Posterior vena cava (tissue), 2 donors: Measurements from ENCODE around the gene WDR27. TPM values are rescaled to one million over a fixed set of nuclear protein-coding genes. Genes with fewer than 3 reads are reported as not detected.
"Not testable (repeated sequence)": the region's sequence is repeated elsewhere in the genome, so short reads cannot be mapped to it uniquely, and the experiment has no call there.

Experiments
- DNase-seq: peaks from one replicate; pipeline ENCODE4 v3.0.0-alpha.2; 2020; ENCODE audit warnings: low spot score
- intact Hi-C, 2 donors: fragments of 100-400 bp; cut with DNase I; formaldehyde crosslinking; loops; one replicate each; pipeline versions ENCODE4 v1.14.1 to v1.14.2; 2022 to 2023
- total RNA-seq, 2 donors: library from RNA; stranded (reverse); fragmentation: NEBNext Ultra II Directional; extraction: Animal tissue kit (Norgen Biotek cat#: 25700); gene quantifications; one replicate each; pipeline ENCODE4 v1.2.1, GENCODE V29; 2021
- donor health status: DM: yes; HTN: yes; CAD: no.
- donor health status: DM: yes; HTN: yes; CAD: no.

WDR27 gene
- total RNA-seq, 2 donors from 2014 or later, result 17.1 to 20.9 TPM

DNA sequence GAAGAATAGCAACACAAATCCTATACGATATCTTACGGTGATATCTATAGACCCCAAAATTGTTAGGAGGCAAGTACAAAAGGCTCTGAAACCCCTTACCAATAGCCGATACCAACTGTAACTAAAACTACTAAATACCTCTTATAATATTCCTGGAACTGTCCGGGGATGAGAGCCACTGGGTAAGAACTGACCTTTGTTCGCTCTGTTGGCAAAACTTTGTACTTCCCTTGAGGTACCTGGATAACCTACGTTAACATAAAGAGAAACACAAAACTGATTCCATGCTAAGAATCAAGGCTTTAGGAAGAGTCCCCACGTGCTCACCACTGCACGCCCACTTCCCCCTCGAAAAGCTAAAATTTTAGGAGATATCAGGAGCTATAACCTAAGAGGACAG, 12.8 kb upstream of the WDR27 start:
- intact Hi-C loops, result no loop called here
- no peak for DNase-seq

DNA sequence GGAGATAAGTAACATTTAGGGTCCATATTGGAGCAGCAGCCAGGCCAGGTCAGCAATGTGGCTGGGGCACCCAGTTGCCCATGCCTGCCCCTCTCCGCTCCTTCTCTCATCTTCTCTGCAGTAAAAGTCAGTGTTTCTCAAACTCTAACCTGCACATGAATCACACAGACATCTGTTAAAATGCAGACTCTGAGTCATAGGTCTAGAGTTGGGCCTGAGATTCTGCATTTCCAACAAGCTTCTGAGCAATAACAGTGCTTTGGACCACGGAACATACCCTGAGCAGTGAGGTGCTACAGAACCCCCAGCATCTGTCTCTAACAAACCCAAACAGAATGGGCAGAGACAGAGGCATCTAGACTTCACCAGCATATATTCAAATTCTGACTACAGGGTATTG, 12.3 kb upstream of the WDR27 start:
- intact Hi-C loops, result no loop called here
- DNase-seq, result no peak

DNA sequence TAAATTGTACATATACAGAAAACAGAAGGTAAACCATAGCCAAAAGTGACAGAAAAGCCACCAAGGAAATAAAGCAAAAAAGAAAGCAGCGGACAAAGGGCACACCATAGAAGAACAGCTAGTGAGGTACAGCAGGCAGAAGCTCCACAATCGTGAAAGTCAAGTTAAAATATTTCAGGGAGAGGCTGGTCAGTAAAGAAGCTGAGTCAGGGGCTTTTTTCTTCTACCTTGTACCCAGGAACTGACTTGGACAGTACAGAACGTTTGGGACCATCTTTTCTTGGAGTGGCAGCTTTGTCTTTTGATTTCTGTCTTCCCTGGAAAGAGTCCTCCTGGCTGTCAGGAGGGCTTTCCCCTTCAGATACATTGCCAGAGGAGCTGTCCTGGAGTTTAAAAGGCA, 8.2 kb upstream of the WDR27 start:
- intact Hi-C loops, result no loop called here
- no peak for DNase-seq

DNA sequence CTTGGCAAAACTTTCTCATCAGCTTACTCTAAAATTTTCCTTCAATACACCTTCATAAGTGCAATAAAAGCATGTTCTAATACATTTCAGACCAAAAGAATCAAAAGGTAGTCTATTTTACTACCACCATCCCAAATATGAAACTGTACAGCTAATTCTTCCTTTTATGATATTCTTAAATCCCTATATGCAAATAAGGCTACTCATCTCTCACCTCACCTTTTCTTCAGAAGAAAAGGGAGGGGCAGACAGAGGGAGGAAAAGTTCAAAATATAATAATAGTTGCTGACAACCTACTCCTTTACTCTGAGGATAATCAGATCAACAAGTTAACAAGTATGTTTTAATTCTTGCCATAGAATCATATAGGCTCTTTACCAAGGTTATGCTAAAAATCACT, 7.5 kb upstream of the WDR27 start:
- intact Hi-C loops, result no loop called here
- DNase-seq, result no peak

DNA sequence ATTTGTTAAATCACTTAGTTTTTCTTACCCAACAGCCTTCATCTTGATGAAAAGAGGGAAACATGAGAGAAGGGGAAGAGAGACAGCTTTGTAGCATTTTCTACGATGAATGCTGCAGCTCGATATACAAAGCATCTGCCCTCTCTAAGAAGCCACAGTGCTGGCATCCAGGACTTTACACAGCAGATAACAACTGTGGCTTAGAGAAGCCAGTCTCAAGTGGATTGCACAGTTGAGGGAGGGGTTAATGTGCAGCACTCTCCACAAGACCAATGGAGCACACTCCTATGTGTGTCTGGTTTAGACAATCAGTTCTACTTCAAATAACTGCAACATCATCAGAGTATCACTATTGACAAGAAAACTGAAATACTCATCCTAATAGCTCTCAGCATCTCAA, 5.9 kb upstream of the WDR27 start:
- DNase-seq, result no peak
- intact Hi-C loops, result no loop called here

DNA sequence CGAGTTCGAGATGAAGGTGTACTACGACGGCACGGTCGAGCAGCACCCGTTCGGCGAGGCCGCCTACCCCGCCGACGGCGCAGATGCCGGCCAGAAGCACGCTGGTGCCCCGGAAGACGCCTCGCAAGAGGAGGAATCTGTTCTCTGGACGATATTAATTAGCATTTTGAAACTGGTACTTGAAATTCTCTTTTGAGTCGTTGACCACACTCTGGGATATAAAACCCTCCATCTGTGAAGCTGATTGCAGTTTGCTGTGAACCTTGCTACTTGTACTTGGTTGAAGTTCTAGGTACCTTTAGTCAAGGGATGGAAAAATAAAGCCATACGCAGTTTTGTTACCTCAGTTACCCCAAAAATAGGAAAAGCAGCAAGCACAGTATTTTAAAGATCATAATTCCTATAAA, 1.0 kb upstream of the WDR27 start:
- DNase-seq, result no peak
- intact Hi-C loops, result no loop called here

DNA sequence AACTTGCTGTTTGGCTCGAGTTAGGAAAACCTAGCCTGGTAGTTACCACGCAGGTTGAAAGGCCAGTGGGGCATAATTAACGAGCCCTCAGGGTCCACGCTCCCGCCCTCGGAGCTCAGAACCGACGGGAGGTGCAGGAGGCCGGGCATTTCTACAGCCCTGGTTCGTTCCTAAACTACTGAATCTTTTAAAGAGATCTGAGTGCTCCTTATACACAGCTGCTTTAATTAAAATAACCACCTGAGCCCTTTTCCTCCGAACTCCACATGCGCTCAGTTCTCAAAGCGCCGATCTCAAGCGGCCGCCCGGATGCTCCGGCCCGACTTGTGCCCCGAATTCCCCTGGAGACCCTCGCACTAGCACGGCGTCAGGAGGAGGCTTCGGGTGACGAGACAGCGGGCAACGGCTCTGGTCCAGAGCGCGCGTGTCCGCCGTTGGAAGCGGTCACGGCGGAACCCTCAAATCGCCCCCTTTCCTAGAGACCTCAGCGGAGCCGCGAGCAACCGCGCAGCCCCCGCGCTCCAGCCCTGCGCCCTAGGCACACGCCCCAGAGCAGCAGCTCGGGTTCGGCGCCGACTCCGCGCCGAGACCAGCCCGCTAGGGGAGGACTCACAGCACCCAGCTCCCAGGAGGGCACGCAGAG, 397 bp downstream of the WDR27 start:
- intact Hi-C loops, result no loop called here
- DNase-seq, result no peak

DNA sequence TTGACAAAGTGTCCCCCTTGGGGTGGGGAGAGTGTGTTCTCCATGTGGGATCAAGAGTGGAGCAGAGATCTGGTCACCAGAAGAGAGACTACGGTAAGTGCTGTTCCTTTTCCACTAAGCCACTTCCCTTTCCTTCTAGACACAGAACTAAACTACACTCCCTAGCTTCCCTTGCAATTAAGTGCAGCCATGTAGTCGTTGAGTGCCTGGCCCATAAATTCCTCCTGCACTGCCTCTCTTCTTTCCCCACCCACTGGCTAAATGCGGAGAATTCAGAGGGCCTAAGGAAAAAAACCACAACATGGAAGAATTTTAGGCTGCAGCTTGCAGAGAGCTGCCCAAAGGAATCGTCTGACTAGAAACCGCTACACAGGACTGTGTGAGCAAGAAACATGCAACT, 1.5 kb downstream of the WDR27 start:
- intact Hi-C loops, result no loop called here
- DNase-seq, result no peak

DNA sequence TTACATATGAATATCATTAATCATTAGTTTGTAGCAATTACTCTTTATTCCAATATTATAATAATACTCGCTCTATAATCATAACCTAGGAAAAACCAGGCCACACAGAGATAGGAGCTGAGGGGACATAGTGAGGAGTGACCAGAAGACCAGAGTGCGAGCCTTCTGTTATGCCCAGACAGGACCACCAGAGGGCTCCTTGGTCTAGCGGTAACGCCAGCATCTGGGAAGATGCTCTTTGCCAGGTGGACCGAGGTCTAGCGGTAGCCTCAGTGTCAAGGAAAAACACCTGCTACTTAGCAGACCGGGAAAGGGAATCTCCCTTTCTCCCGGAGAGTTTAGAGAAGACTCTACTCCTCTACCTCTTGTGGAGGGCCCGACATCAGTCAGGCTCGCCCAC, 4.7 kb downstream of the WDR27 start:
- DNase-seq, intact Hi-C loops: not testable (repeated sequence)

DNA sequence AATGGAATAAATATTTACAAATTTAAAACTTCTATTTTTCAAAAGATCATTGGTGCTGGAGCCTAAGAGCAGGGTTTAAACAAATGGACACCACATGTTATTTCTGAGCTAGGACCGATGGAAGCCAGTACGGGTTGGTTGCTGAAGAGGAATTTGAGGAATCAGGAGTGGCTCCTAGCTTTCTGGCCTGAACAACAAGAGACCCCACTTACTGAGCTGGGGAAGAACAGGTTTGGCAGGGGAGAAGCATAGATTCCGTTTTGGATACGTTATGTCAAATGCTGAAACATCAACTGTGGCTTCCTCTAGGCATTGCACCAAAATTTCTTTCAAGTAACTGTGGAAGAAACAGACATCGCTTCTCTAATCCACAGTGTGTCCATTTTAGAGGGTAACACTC, 6.7 kb downstream of the WDR27 start:
- no peak for DNase-seq
- intact Hi-C loops, result no loop called here

DNA sequence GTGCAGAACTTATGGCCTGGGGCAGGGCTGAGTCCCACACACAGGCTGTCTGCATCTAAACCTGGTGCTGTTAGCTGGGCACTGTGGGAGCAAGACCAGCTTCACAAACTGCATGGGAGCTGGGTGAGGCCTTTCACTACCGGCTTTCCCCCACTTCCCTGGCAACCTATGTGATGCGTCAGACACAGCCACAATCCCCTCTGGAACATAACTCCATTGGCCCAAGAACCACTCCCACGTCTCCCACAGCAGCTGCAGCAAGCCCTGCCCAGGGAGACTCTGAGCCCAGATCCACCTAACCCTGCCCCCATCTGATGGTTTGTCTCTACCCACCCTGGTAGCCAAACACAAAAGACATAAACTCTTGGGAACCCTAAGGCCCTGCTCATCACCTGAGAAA, 9.3 kb downstream of the WDR27 start:
- DNase-seq, result no peak
- intact Hi-C loops, result no loop called here

DNA sequence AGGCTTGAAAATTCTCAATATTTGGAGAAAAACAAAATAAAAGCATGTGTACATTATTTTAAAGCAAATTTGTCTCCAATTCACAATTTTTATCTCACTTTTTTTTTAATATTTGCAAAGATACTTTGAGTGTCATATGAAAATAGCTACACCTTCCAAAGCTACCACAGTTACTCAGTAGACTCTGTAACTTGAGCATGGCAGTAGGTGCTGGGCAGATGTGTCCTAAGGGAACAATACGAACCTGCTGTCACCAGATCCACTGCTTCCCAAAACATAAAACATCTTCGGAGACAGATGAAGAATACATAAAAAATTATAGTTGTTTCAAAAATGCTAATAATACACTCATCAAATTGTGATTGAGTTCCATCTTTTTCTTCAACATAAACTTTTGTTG, 10.6 kb downstream of the WDR27 start:
- intact Hi-C loops, result no loop called here
- no peak for DNase-seq

DNA sequence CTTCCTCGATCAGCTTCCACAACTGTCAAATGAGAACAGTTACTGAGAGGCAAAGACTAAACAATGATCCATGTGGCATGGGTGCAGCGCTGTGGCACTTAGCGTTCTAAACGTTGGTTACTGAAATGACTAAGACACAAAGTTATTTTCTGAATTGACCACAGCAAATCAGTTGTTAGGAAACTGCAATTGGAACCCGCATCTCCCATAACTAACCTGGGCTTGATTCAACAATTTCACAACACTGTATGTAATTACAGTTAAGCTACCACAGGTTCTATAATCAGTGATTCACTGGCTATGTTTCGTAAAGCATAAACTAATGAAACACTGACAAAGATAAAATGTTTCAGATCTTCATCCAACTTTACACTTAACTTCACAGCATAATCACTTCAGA, 12.5 kb downstream of the WDR27 start:
- intact Hi-C loops, result no loop called here

DNA sequence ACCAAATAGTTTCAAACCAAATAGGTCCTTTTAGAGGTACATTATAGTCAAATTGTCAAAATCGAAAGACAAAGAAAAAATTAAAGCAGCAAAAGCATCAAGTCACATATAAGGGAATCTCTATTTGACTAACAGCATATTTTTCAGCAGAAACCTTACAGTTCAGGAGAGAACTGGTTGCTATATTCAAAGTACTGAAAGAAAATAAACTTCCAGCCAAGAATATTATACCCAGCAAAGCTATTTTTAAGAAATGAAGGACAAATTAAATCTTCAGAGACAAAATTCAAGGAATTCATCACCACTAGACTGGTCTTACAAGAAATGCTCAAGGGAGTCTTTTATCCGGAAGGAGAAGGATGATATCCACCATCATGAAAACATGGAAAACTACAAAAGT, 16.0 kb downstream of the WDR27 start:
- no peak for DNase-seq
- intact Hi-C loops, result no loop called here

More for the DNA sequence above, 12.5 kb downstream of the WDR27 start:
- no peak for DNase-seq

DNA sequence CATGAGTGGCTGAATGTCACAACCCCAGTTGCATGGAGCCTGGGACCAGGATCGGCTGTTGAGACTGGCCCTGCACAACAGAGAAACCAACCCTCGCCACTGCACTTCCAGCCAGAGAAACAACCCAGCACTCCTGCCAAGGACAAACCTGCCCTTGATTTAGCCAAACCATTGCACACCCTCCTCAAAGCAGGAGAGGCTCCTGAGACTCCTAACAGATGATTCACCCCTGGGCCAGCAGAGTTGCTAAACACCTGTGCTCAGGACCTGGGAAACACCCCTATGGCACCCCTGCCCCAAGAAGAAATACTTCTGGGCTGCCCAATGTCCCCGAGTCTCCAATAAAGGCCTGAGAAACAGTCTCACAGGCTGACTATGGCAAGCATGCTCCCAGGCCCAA, 17.8 kb downstream of the WDR27 start:
- no peak for DNase-seq
- intact Hi-C loops, result no loop called here

DNA sequence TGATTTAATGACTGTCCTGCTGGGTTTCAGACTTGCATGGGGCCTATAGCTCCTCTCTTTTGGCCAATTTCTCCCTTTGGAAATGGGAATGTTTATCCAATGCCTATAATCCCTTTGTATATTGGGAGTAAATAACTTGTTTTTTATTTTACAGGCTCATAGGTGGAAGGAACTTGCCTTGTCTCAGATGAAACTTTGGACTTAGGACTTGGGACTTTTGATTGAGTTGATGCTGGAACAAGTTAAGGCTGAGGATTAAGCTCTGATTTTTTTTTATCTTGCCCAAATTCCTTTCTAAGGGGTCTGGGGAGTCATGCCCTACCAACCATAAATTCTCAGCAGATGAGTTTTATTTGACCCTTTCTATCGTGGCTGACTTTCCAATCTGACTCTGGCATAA, 23.5 kb downstream of the WDR27 start:
- no peak for DNase-seq
- intact Hi-C loops, result no loop called here

DNA sequence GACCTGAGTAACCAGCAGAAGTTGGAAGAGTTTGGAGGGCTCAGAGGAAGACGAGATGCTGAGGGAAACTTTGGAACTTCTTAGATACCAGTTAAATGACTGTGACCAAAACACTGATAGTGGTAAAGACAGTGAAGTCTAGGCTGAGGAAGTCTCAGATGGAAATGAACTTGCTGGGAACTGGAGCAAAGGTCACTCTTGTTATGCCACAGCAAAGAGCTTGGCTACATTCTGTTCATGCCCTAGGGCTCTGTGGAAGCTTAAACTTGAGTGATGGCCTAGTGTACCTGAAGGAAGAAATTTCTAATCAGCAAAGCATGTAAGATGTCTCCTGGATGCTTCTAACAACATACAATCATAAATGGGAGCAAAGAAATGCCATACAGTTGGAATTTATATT, 24.7 kb downstream of the WDR27 start:
- intact Hi-C loops, result no loop called here
- no peak for DNase-seq

DNA sequence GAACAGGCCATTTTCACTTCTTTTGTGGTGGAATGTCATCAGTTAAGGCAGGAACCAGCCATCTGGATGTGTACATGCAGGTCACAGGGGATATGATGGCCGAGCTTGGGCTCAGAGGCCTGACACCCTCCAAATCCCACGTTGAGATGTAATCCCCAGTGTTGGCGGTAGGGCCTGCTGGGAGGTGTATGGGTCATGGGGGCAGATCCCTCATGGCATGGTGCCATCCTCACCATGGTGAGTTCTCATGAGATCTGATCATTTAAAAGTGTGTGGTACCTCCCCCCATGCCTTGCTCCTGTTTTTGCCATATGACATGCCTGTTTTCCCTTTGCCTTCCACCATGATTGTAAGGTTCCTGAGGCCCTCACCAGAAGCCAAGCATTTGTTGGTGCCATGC, 26.8 kb downstream of the WDR27 start:
- no peak for DNase-seq
- intact Hi-C loops, result no loop called here

DNA sequence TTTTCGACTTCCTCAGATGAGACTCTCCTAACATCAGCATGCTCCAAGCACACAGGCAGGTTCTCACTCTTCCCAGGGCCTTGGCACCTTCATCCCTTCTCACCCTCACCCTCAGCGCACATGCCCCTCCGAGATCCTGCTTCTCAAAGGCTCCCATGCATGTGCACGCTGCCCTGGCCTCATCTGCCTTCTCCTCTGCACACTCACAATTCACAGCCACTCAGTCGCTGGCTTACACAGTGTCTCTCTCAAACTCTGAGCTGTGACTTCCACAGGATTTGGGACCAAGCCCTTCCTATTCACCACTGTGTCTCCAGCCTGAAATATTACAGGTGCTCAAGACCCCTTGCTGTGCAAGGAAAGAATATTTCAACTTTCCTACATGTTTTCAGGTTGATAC, 30.3 kb downstream of the WDR27 start:
- DNase-seq, result no peak
- intact Hi-C loops, result no loop called here

DNA sequence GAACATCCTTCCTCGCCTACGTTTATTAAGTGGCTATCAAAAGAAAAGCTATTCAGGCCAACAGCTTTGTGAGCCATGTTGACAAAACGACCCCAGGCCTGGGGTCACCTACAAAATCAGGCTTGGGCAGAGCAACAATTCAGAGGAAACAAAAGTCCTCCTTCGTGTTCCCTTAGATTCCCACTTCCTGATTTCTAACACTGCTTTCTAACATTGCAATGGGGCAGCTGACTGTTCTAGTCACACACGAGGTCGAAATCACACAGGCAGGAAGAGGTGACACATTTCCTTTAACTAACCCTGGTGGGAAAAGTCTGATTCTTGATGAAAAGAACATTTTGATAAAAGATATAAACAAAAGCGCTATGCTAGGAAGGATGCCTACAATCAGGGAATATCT, 31.9 kb downstream of the WDR27 start:
- intact Hi-C loops, result no loop called here
- DNase-seq, result no peak

DNA sequence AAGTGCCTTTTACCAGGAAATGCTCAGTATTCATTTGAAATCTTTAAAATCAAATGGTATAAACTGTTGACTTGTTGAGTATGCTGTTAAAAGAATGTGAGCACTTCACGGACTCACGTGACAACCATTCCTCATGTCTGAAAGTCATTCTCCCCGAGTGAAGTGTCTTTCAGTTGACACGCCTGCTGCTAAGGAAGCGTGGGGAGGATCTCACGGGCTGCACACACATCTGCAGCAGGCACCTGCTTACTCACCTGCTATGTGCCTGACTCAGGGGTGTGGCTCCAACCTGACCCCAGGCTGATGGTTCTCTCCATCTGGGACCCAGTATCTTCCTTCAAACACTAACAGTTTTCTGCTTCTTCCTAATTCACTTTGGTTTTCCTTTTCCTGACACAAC, 32.7 kb downstream of the WDR27 start:
- DNase-seq, result no peak
- intact Hi-C loops, result no loop called here

DNA sequence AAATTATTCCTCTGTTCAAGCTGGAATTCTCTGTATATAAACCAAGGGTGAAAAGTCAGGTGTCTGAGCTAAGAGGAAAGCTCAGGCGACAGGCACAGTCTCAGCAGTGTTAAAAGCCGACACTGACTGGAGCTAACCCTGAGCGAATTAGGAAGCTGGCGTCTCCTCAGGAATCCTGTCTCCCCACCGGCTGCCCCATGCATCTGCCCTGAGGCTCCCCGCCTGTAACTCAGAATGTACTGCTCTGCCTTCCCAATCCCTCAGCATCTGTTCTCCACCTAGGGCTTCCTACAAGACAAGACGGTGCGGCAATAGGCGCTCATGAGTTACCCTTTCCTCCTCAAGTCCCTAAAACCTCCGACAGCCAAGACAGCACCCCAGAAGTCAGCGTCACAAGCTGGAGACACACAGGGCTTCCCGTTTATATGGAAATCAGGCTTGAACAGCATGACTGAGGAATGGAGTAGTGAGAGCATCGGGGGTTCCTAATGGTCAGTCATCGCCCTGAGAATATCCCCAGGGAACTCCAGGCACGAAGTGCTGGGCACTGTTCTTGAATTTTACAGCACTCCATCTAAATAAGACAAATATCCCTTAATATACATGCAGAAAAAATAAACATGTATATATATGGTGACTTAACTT, 33.5 kb downstream of the WDR27 start:
- DNase-seq, result no peak
- intact Hi-C loops, result no loop called here
